ENCODE data around the gene RBCK1. TPM values are rescaled to one million over a fixed set of nuclear protein-coding genes. Genes with fewer than 3 reads are reported as not detected.

Gene RBCK1
- total and polyA plus RNA-seq, 2 donors (not counting 1 experiment from before 2014, with no cell fraction given): 128 to 135 TPM

DNA sequence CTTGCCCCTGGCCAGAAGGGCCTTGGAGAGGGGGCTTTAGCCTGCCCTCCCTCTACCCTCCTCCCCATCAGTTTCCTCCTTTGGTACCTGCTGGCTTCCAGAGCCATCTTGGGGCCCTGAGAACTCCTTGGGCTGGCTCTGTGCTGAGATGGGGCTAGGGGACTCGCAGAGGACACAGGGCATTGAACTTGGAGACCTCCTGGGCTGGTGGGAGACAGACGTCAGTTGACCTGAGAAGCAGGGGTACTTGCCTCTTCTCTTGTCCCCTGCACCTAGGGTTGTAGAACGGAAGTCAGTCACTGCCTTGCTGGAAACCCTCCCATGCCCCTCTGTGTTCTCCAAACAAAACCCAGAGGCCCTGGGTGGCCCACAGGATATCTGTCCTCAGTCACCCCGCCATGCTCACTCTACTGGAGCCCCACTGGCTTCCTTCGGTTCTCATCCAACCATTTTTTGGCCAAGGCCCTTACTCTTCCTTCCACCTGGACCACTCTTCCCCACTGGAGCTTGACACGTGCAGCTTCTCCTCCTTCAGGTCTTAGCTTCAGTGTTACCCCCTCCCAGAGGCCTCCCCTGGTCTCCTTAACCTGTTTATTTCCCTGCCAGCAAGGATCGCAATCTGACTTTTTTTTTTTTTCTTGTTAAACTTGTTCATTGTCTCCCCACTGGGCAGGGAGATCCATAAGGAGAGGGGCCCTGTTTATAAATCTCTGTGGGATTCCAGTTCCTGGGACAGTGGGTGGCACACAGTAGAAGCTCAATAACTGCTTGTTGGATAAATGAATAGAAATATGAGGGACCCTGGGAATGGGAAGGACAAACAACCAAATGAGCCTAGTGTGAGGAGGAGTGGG, 971 bp downstream of the RBCK1 start:
- Histone ChIP-seq H3K79me2 (ENCODE audit: control insufficient read depth, insufficient read depth, low read length) (peaks cover 50% of the 10 kb centered on the region), H3K9me3 (ENCODE audit: control extremely low read depth in 1 of 3, control insufficient read depth in 2 of 3, insufficient read depth in 1 of 3, low read length in 2 of 3) (no peaks in the 10 kb centered on the region), H3K4me3 (ENCODE audit: control extremely low read depth in 1 of 5, extremely low read depth in 1 of 5, insufficient read depth in 1 of 5, low read depth in 2 of 5, low read length in 4 of 5) (peak overlapping the region; percentile 62 to 99 (median 96)), H3K9ac (ENCODE audit: low read length) (peak overlapping the region; percentile 99), H3K36me3 (replicated peaks in 1 of 2; ENCODE audit: control extremely low read depth in 1 of 2, control insufficient read depth in 1 of 2, extremely low read depth in 1 of 2, insufficient read depth in 2 of 2, low read length in 1 of 2) (peaks cover 0 to 8% of the 10 kb centered on the region in 2 experiments), H3K27ac (ENCODE audit: low read length in 2 of 2) (peak overlapping the region; percentile 78 to 94), H3K4me2 (replicated peaks; ENCODE audit: low read depth, low read length, poor library complexity, severe bottlenecking) (peak overlapping the region; percentile 99), H3K4me1 (ENCODE audit: control insufficient read depth in 2 of 2, insufficient read depth in 2 of 2, low read length in 2 of 2) (peaks cover 22 to 24% of the 10 kb centered on the region in 2 donors), H3K27me3 (replicated peaks in 1 of 4; ENCODE audit: control extremely low read depth in 1 of 4, control insufficient read depth in 3 of 4, insufficient read depth in 4 of 4, low read length in 3 of 4) (no peaks in the 10 kb centered on the region), H2AFZ (ENCODE audit: insufficient read depth, low read depth, low read length, poor library complexity, severe bottlenecking) (peak overlapping the region; percentile 93), H4K20me1 (ENCODE audit: control insufficient read depth, insufficient read depth, low read length, poor library complexity, severe bottlenecking) (peaks cover 23% of the 10 kb centered on the region)
- Mint-ChIP-seq H3K9me3 (ENCODE audit: insufficient read depth) (no peaks in the 10 kb centered on the region), H3K27me3 (no peaks in the 10 kb centered on the region), H3K4me1 (peaks cover 45% of the 10 kb centered on the region), H3K4me3 (peak overlapping the region; percentile 89), H3K27ac (peak overlapping the region; percentile 86)
- DNase-seq (no peak), ATAC-seq (ENCODE audit: low read depth) (no peak)
- ChIA-PET CTCF (interaction anchor here (0.7 kb wide), 1 partner anchor 21 kb away, joined by 3 read pairs; no protein-coding TSS in a partner anchor), POLR2A (no interaction called here)
- no peak for TF ChIP-seq EZH2 (IDR thresholded peaks at IDR 0.05; ENCODE audit: borderline replicate concordance, insufficient read depth, low read depth, low read length, poor library complexity, severe bottlenecking)
- TF ChIP-seq, protein P1, sequence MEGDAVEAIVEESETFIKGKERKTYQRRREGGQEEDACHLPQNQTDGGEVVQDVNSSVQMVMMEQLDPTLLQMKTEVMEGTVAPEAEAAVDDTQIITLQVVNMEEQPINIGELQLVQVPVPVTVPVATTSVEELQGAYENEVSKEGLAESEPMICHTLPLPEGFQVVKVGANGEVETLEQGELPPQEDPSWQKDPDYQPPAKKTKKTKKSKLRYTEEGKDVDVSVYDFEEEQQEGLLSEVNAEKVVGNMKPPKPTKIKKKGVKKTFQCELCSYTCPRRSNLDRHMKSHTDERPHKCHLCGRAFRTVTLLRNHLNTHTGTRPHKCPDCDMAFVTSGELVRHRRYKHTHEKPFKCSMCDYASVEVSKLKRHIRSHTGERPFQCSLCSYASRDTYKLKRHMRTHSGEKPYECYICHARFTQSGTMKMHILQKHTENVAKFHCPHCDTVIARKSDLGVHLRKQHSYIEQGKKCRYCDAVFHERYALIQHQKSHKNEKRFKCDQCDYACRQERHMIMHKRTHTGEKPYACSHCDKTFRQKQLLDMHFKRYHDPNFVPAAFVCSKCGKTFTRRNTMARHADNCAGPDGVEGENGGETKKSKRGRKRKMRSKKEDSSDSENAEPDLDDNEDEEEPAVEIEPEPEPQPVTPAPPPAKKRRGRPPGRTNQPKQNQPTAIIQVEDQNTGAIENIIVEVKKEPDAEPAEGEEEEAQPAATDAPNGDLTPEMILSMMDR (IDR thresholded peaks at IDR 0.05): no peak
- WGBS (ENCODE audit: insufficient coverage): 1% methylated on average over 6 of the region's 7 CpGs
- intact Hi-C loops (cut with micrococcal nuclease): loop anchor here (1.0 kb wide), 1 partner anchor 85 kb away; no protein-coding TSS in a partner anchor

Measured in B cell (primary cell).